PC-3 (cell line): Measurements from ENCODE around the gene RIMOC1.

Experiments used
- EZH2 ChIP-seq: fragments of 300-600 bp; sonication (generic); IDR thresholded peaks from one replicate; pipeline ENCODE4 v1.6.1; 2017; ENCODE audit warnings: antibody characterized with exemption, mild to moderate bottlenecking, low read length; ENCODE audit not compliant: unreplicated experiment
- EZH2phosphoT487 ChIP-seq: fragments of 300-600 bp; sonication (generic); IDR thresholded peaks from 2 replicates; pipeline ENCODE4 v1.6.1; 2018; ENCODE audit warnings: mild to moderate bottlenecking, antibody characterized with exemption, low read length, borderline replicate concordance
- TF ChIP-seq, protein P1 (sequence below): fragments of 300-600 bp; sonication (generic); conservative IDR thresholded peaks from 2 replicates; pipeline ENCODE4 v1.5.1; 2017; ENCODE audit warnings: antibody characterized with exemption, low read depth, mild to moderate bottlenecking, low read length

DNA sequence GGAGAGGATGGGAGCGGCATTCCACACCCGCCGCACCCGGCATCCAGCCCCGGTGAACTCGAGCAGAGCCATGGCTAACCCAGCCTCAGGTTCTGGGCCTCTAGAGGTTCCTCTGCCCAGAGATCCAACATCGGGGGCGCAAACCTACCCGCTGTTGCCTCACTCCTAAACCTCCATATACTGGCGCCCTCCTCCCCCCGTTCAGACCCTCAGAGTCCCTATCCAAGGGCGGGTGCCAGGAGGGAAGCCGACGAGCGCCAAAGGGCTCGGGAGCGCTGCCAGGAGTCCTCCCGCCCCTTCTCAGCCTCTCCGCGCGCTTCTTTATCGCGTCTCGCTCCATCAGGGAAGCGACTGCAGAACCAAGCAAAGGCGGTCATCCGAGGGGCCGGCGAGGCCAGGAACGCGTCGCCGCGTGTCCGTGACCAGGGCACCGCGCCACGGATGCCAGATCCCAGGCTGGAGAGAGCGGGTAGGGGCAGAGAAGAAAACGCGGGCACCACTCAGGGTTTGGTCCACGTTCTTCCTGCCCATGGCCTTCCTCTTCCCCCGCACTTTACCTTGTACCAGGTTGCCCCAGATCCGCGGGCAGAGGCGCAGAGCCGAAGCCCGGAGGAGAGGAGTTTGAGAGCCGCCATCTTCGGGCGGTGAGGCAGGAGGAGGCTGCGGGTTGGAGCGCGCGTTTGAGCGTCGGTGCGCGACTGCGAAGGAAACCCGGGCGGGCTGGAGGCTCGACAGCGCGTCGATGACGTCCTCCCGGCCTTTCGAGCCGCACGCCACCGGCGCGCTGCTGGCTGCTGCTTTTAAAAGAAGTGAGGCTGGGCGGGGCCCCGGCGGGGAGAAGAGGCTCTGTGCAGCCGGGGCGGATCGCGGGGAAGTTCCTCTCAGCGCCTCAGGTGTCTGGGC, 34.2 kb upstream of the RIMOC1 start, which contains the start of gene OXCT1:
- TF ChIP-seq, protein P1, sequence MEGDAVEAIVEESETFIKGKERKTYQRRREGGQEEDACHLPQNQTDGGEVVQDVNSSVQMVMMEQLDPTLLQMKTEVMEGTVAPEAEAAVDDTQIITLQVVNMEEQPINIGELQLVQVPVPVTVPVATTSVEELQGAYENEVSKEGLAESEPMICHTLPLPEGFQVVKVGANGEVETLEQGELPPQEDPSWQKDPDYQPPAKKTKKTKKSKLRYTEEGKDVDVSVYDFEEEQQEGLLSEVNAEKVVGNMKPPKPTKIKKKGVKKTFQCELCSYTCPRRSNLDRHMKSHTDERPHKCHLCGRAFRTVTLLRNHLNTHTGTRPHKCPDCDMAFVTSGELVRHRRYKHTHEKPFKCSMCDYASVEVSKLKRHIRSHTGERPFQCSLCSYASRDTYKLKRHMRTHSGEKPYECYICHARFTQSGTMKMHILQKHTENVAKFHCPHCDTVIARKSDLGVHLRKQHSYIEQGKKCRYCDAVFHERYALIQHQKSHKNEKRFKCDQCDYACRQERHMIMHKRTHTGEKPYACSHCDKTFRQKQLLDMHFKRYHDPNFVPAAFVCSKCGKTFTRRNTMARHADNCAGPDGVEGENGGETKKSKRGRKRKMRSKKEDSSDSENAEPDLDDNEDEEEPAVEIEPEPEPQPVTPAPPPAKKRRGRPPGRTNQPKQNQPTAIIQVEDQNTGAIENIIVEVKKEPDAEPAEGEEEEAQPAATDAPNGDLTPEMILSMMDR, result no peak
- TF ChIP-seq EZH2 (no peak), EZH2phosphoT487 (peak; percentile 94)
